ENCODE data around the gene NUTM2G. TPM values are rescaled to one million over a fixed set of nuclear protein-coding genes. Genes with fewer than 3 reads are reported as not detected.
"Not testable (repeated sequence)": the region's sequence is repeated elsewhere in the genome, so short reads cannot be mapped to it uniquely, and the experiment has no call there.

Gene NUTM2G
- total and polyA plus RNA-seq, 4 donors, result not detected

GRCh38 chr9:96972552-96972951 is 43.9 kb downstream of the NUTM2G start:
- WGBS, 2 donors, result 91 to 93% methylated on average over 2 of the region's 2 CpGs
- H3K4me1 ChIP-seq (ENCODE audit: control insufficient read depth in 1 of 2, insufficient read depth in 2 of 2, low read length in 2 of 2); H3K27me3 ChIP-seq (ENCODE audit: control insufficient read depth in 1 of 2, insufficient read depth in 2 of 2, low read length in 1 of 2); DNase-seq; H3K36me3 ChIP-seq (ENCODE audit: control insufficient read depth in 1 of 2, insufficient read depth in 2 of 2, low read length in 1 of 2); ATAC-seq (ENCODE audit: low FRiP score); H3K9me3 ChIP-seq (ENCODE audit: control insufficient read depth, low read length); intact Hi-C loops (cut with DNase I); H3K27ac ChIP-seq (ENCODE audit: low read depth in 1 of 2, low read length in 2 of 2); H3K4me3 ChIP-seq (ENCODE audit: low read length in 2 of 2): not testable (repeated sequence)

- WGBS, 2 donors, result 80 to 83% methylated on average over 3 of the region's 3 CpGs
- intact Hi-C loops (cut with DNase I); DNase-seq: not testable (repeated sequence)
Measured at GRCh38 chr9:96974037-96974436, 45.4 kb downstream of the NUTM2G start.

GRCh38 chr9:96983496-96984122 is 55.0 kb downstream of the NUTM2G start:
- H3K4me3 ChIP-seq (ENCODE audit: low read length in 2 of 2); intact Hi-C loops (cut with DNase I); ATAC-seq (ENCODE audit: low FRiP score); H3K9me3 ChIP-seq (ENCODE audit: control insufficient read depth, low read length); H3K27me3 ChIP-seq (ENCODE audit: control insufficient read depth in 1 of 2, insufficient read depth in 2 of 2, low read length in 1 of 2); H3K36me3 ChIP-seq (ENCODE audit: control insufficient read depth in 1 of 2, insufficient read depth in 2 of 2, low read length in 1 of 2); DNase-seq; H3K4me1 ChIP-seq (ENCODE audit: control insufficient read depth in 1 of 2, insufficient read depth in 2 of 2, low read length in 2 of 2); H3K27ac ChIP-seq (ENCODE audit: low read depth in 1 of 2, low read length in 2 of 2): not testable (repeated sequence)
- 83 to 93% methylated on average over 6 to 7 of the region's 7 CpGs for WGBS, 2 donors

More at GRCh38 chr9:96974037-96974436, 45.4 kb downstream of the NUTM2G start:
- H3K4me1 ChIP-seq (ENCODE audit: control insufficient read depth in 1 of 2, insufficient read depth in 2 of 2, low read length in 2 of 2); H3K4me3 ChIP-seq (ENCODE audit: low read length in 2 of 2); H3K9me3 ChIP-seq (ENCODE audit: control insufficient read depth, low read length); H3K27me3 ChIP-seq (ENCODE audit: control insufficient read depth in 1 of 2, insufficient read depth in 2 of 2, low read length in 1 of 2); H3K27ac ChIP-seq (ENCODE audit: low read depth in 1 of 2, low read length in 2 of 2); ATAC-seq (ENCODE audit: low FRiP score); H3K36me3 ChIP-seq (ENCODE audit: control insufficient read depth in 1 of 2, insufficient read depth in 2 of 2, low read length in 1 of 2): not testable (repeated sequence)

- WGBS, 2 donors, result 47 to 57% methylated on average over 2 to 3 of the region's 3 CpGs
- H3K4me1 ChIP-seq (ENCODE audit: control insufficient read depth in 1 of 2, insufficient read depth in 2 of 2, low read length in 2 of 2); intact Hi-C loops (cut with DNase I); H3K27ac ChIP-seq (ENCODE audit: low read depth in 1 of 2, low read length in 2 of 2); H3K9me3 ChIP-seq (ENCODE audit: control insufficient read depth, low read length); H3K4me3 ChIP-seq (ENCODE audit: low read length in 2 of 2); H3K27me3 ChIP-seq (ENCODE audit: control insufficient read depth in 1 of 2, insufficient read depth in 2 of 2, low read length in 1 of 2); DNase-seq; ATAC-seq (ENCODE audit: low FRiP score); H3K36me3 ChIP-seq (ENCODE audit: control insufficient read depth in 1 of 2, insufficient read depth in 2 of 2, low read length in 1 of 2): not testable (repeated sequence)
Measured at GRCh38 chr9:96984139-96984538, 55.5 kb downstream of the NUTM2G start.

- intact Hi-C loops (cut with DNase I); H3K36me3 ChIP-seq (ENCODE audit: control insufficient read depth in 1 of 2, insufficient read depth in 2 of 2, low read length in 1 of 2); H3K27ac ChIP-seq (ENCODE audit: low read depth in 1 of 2, low read length in 2 of 2); H3K4me3 ChIP-seq (ENCODE audit: low read length in 2 of 2); DNase-seq; H3K9me3 ChIP-seq (ENCODE audit: control insufficient read depth, low read length); H3K4me1 ChIP-seq (ENCODE audit: control insufficient read depth in 1 of 2, insufficient read depth in 2 of 2, low read length in 2 of 2); H3K27me3 ChIP-seq (ENCODE audit: control insufficient read depth in 1 of 2, insufficient read depth in 2 of 2, low read length in 1 of 2); ATAC-seq (ENCODE audit: low FRiP score): not testable (repeated sequence)
- 96 to 97% methylated on average over 2 of the region's 2 CpGs for WGBS, 2 donors
Measured at GRCh38 chr9:96984887-96985286, 56.2 kb downstream of the NUTM2G start.

Other genes starting within 250 kb of the NUTM2G start
- gene ZNF510, start 150.8 kb upstream of the NUTM2G start, total RNA-seq, result 10 to 100 TPM; 10.6 to 15.8 TPM
- 1 to 10 TPM; 3.5 to 4.1 TPM for gene ZNF510, start 150.8 kb upstream of the NUTM2G start, polyA plus RNA-seq
- 1 to 10 TPM; 6.7 to 9.5 TPM for gene ZNF782, start 74.3 kb upstream of the NUTM2G start, total RNA-seq
- gene ZNF782, start 74.3 kb upstream of the NUTM2G start, polyA plus RNA-seq, result 1 to 10 TPM; 1.1 to 2.3 TPM
- gene CTSV, start 110.3 kb downstream of the NUTM2G start, total RNA-seq, result not detected
- gene CTSV, start 110.3 kb downstream of the NUTM2G start, polyA plus RNA-seq, result 1 to 10 TPM in 1 of 2 donors, not detected in 1; 2.3 TPM

Measured in aorta (tissue), 5 donors.